ENCODE results near the gene DPT. TPM values are rescaled to one million over a fixed set of nuclear protein-coding genes. Genes with fewer than 3 reads are reported as not detected.

DPT gene
- total RNA-seq, 2 donors from 2014 or later: not detected

DNA sequence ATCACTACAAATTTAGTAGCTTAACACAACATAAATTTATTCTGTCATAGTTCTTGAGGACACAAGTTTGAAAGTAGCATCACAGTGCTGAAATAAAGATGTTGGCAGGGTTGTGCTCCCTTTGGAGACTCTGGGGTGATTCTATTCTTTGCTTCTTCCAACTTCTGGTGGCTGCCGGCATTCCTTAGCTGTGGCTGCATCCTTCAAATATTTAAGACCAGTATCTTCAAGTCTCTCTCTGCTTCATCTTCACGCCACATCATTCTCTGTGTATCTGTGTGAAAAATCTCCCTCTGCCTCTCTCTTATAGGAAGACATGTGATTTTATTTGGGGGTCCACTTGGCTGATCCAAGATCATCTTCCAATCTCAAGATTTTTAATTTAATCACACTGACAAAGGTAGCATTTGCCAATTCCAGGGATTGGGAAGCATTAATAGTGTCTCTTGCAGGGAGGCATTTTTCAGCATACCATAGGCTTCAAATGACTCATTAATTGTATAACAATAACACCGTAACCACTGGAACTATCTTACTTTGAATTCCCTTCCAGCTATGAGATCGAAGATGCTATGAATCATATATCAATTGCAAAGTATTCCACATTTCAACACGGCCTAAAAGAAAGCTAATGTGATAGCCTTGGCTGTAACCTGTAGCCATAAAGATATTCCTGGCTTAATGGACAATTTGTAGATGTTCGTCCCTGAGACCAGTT, 74.6 kb downstream of the DPT start:
- DNase-seq: no peak
- Mint-ChIP-seq H3K27me3 (peaks cover 30% of the 10 kb centered on the region), H3K4me3 (no peak overlapping the region), H3K36me3 (ENCODE audit: low read depth) (no peaks in the 10 kb centered on the region), H3K4me1 (no peaks in the 10 kb centered on the region), H3K27ac (no peak overlapping the region)
- no peak for ATAC-seq
- no peaks in the 10 kb centered on the region for H3K9me3 ChIP-seq (ENCODE audit: control insufficient read depth, low read length, poor library complexity, severe bottlenecking)

- H3K27ac Mint-ChIP-seq: no peak overlapping the region
- no peaks in the 10 kb centered on the region for H3K9me3 ChIP-seq (ENCODE audit: control insufficient read depth, low read length, poor library complexity, severe bottlenecking)
- no peaks in the 10 kb centered on the region for H3K36me3 Mint-ChIP-seq (ENCODE audit: low read depth)
- peaks cover 30% of the 10 kb centered on the region for H3K27me3 Mint-ChIP-seq
- ATAC-seq (no peak), DNase-seq (no peak)
- H3K4me1 Mint-ChIP-seq: no peaks in the 10 kb centered on the region
- H3K4me3 Mint-ChIP-seq: no peak overlapping the region
Measured at GRCh38 chr1:168653567-168653966, 75.4 kb downstream of the DPT start.

DNA sequence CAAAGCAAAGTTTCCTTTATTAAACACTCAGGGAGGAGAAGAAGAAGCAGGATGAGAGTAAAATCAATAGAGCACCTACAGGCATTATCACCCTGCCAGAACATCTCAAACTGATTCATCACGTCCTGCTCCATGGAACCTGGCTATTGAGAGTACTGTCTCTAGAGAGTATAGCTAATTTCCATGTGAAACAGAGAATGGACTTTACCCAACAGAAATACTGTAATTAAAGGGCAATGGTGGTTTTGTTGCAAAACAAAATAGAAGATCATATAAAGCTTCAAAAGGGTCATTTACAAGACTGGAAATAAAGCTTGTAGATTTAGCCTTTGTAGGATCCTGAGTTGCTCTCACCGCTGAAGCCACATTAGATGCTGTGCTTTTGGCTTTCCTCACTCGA, 83.3 kb downstream of the DPT start:
- no peak overlapping the region for H3K27ac Mint-ChIP-seq

More for the DNA sequence above, 83.3 kb downstream of the DPT start:
- no peak for ATAC-seq
- no peaks in the 10 kb centered on the region for H3K36me3 Mint-ChIP-seq (ENCODE audit: low read depth)
- H3K27me3 Mint-ChIP-seq: peaks cover 16% of the 10 kb centered on the region
- DNase-seq: no peak
- H3K4me1 Mint-ChIP-seq: peaks cover 3% of the 10 kb centered on the region
- H3K4me3 Mint-ChIP-seq: no peak overlapping the region
- no peaks in the 10 kb centered on the region for H3K9me3 ChIP-seq (ENCODE audit: control insufficient read depth, low read length, poor library complexity, severe bottlenecking)

Other genes with a start within 250 kb of the DPT start
- gene XCL2, start 185.2 kb downstream of the DPT start, total RNA-seq: not detected
- gene XCL1, start 152.6 kb downstream of the DPT start, total RNA-seq: not detected